WI38 (cell line): ENCODE measurements around the gene PIAS4.

Experiments
- H3K4me3 ChIP-seq: 2 replicates; pipeline ENCODE4 v1.5.1; 2011; ENCODE audit warnings: low read depth, mild to moderate bottlenecking, control low read depth, low read length
- CTCF ChIP-seq: IDR thresholded peaks from 2 replicates; pipeline ENCODE4 v1.5.1; 2012; ENCODE audit warnings: low read depth, mild to moderate bottlenecking, control low read depth, low read length

Gene PIAS4

GRCh38 chr19:3983936-3984583, 23.5 kb upstream of the PIAS4 start:
- TF ChIP-seq CTCF = no peak

GRCh38 chr19:3984584-3984907, 23.0 kb upstream of the PIAS4 start:
- peak overlapping the region; percentile 100 for H3K4me3 ChIP-seq
- no peak for TF ChIP-seq CTCF

More at GRCh38 chr19:3983936-3984583, 23.5 kb upstream of the PIAS4 start:
- peak overlapping the region; percentile 100 for H3K4me3 ChIP-seq

GRCh38 chr19:3984908-3985642, 22.5 kb upstream of the PIAS4 start, which contains the start of gene EEF2:
Gene EEF2 (minus strand): TSS chr19:3985463. CDS start chr19:3985380, 83 bp downstream.
- TF ChIP-seq CTCF = no peak
- H3K4me3 ChIP-seq = peak within 1 kb of the TSS; percentile 100

- peak overlapping the region; percentile 100 for H3K4me3 ChIP-seq
- TF ChIP-seq CTCF = no peak
These were observed 21.8 kb upstream of the PIAS4 start for GRCh38 chr19:3985643-3986259.

GRCh38 chr19:3986260-3987041, 21.1 kb upstream of the PIAS4 start:
- peak overlapping the region; percentile 100 for H3K4me3 ChIP-seq
- TF ChIP-seq CTCF = peak; percentile 49

GRCh38 chr19:3987619-3988371, 19.7 kb upstream of the PIAS4 start:
- TF ChIP-seq CTCF = peak; percentile 89
- H3K4me3 ChIP-seq = peak overlapping the region; percentile 37; the same call in 1 of the 2 replicates
